Keratinocyte (primary cell): Measurements from ENCODE around the gene SMARCD1. TPM values are rescaled to one million over a fixed set of nuclear protein-coding genes. Genes with fewer than 3 reads are reported as not detected.

Experiments
- DNase-seq: peaks from one replicate; pipeline ENCODE4 v3.0.0-alpha.2; 2011; ENCODE audit warnings: low read depth, missing footprints, low spot score
- FAIRE-seq: peaks from 2 replicates; lab custom pipeline; 2011; peaks lifted over from hg19 to GRCh38; lab: Jason Lieb, UNC
- H2AFZ ChIP-seq: 2 replicates; pipeline ENCODE4 v1.6.0; 2012; ENCODE audit warnings: low read length, control low read depth, inconsistent platforms; ENCODE audit not compliant: control insufficient read depth
- H3K27ac ChIP-seq: 2 replicates; pipeline ENCODE4 v1.5.1; 2011; ENCODE audit warnings: low read length; ENCODE audit not compliant: control insufficient read depth, insufficient read depth
- H3K27me3 ChIP-seq: 3 replicates; pipeline ENCODE4 v1.6.0; 2011; ENCODE audit warnings: low read length; ENCODE audit not compliant: control insufficient read depth, insufficient read depth; ENCODE audit errors: extremely low read depth
- H3K36me3 ChIP-seq, 2 experiments: 2 replicates in 1 of 2; 3 replicates in 1 of 2; pipeline ENCODE4 v1.5.1; 2011; ENCODE audit warnings: low read length in 2 of 2, mild to moderate bottlenecking in 1 of 2; ENCODE audit not compliant: control insufficient read depth in 2 of 2, insufficient read depth in 2 of 2; ENCODE audit errors: extremely low read depth in 1 of 2
- H3K4me1 ChIP-seq: 3 replicates; pipeline ENCODE4 v1.5.1; 2011; ENCODE audit warnings: low read length; ENCODE audit not compliant: control insufficient read depth, insufficient read depth; ENCODE audit errors: extremely low read depth
- H3K4me2 ChIP-seq: 3 replicates; pipeline ENCODE4 v1.6.0; 2011; ENCODE audit warnings: low read depth, low read length; ENCODE audit not compliant: control insufficient read depth, insufficient read depth; ENCODE audit errors: extremely low read depth
- H3K4me3 ChIP-seq, 3 experiments: fragments of 200-600 bp in 1 of 3; sonication (generic) in 1 of 3; 2 replicates in 2 of 3; 3 replicates in 1 of 3; pipeline ENCODE4 v1.5.1; 2011 to 2016; ENCODE audit warnings: low read length in 3 of 3, mild to moderate bottlenecking in 3 of 3, control low read depth in 2 of 3, inconsistent platforms in 1 of 3, low read depth in 1 of 3, mixed read lengths in 1 of 3, mixed run types in 1 of 3, moderate library complexity in 1 of 3; ENCODE audit not compliant: control insufficient read depth in 2 of 3, insufficient read depth in 2 of 3; ENCODE audit errors: extremely low read depth in 1 of 3
- H3K79me2 ChIP-seq: 2 replicates; pipeline ENCODE4 v1.6.0; 2012; ENCODE audit warnings: low read length; ENCODE audit not compliant: control insufficient read depth, insufficient read depth
- H3K9ac ChIP-seq: 3 replicates; pipeline ENCODE4 v1.6.0; 2011; ENCODE audit warnings: low read length; ENCODE audit not compliant: control insufficient read depth, insufficient read depth; ENCODE audit errors: extremely low read depth
- H3K9me1 ChIP-seq: 3 replicates; pipeline ENCODE4 v1.6.0; 2011; ENCODE audit warnings: low read length; ENCODE audit not compliant: control insufficient read depth, insufficient read depth; ENCODE audit errors: extremely low read depth
- H3K9me3 ChIP-seq: 2 replicates; pipeline ENCODE4 v1.5.1; 2012; ENCODE audit warnings: low read depth, low read length; ENCODE audit not compliant: control insufficient read depth
- H4K20me1 ChIP-seq: 3 replicates; pipeline ENCODE4 v1.6.0; 2011; ENCODE audit warnings: low read length; ENCODE audit not compliant: control insufficient read depth, insufficient read depth; ENCODE audit errors: extremely low read depth
- CTCF ChIP-seq, 3 experiments: IDR thresholded peaks in 1 of 3; conservative IDR thresholded peaks in 1 of 3; optimal IDR thresholded peaks in 1 of 3; 2 replicates in 2 of 3; 3 replicates in 1 of 3; pipeline versions ENCODE3 to v1.5.1; 2011; ENCODE audit warnings: low read length in 3 of 3, mild to moderate bottlenecking in 3 of 3, moderate library complexity in 2 of 3, control low read depth in 1 of 3, inconsistent platforms in 1 of 3; ENCODE audit not compliant: insufficient read depth in 2 of 3; ENCODE audit errors: extremely low read depth in 1 of 3
- EZH2 ChIP-seq: IDR thresholded peaks from one replicate; pipeline ENCODE4 v1.6.1; 2012; ENCODE audit warnings: inconsistent platforms, mild to moderate bottlenecking, low read length, moderate library complexity
- dilution Hi-C: fragments of 300-500 bp; cut with MboI; formaldehyde crosslinking; loops from one replicate; pipeline ENCODE4 v1.7.0; 2020; ENCODE audit warnings: low sequenced_read_pairs; ENCODE audit not compliant: extremely low pct_ligation_motif_present
- polyA plus RNA-seq, 5 experiments: library from polyadenylated mRNA; depleted of rRNA in 3 of 5; stranded (reverse) in 3 of 5; stranded (forward) in 1 of 5; unstranded in 1 of 5; fragments of >200 nt; gene quantifications; 1 replicate in 1 of 5; 2 replicates in 3 of 5; 3 replicates in 1 of 5; pipeline versions ENCODE4 v1.2.1 to v1.2.3, GENCODE V29; 2011 to 2012; ENCODE audit warnings: missing spikeins in 2 of 5, low read depth in 1 of 5, low replicate concordance in 1 of 5

SMARCD1 gene
- polyA plus RNA-seq, 1 donor (not counting 4 experiments of a cell fraction or from before 2014, with no cell fraction given) = 56.6 TPM

- no peaks in the 10 kb centered on the region for H3K9me3 ChIP-seq
- no peaks in the 10 kb centered on the region for H3K79me2 ChIP-seq
- dilution Hi-C loops = loop anchor here (10.0 to 25.0 kb wide), 2 partner anchors 58 to 201 kb away; no protein-coding TSS in a partner anchor
These were observed 22.2 kb upstream of the SMARCD1 start for GRCh38 chr12:50062728-50063460.

GRCh38 chr12:50065726-50066310 lies 19.3 kb upstream of the SMARCD1 start:
- Histone ChIP-seq H3K4me3 (no peak overlapping the region), H3K4me1 (peaks cover 11% of the 10 kb centered on the region), H2AFZ (no peak overlapping the region), H3K27me3 (no peaks in the 10 kb centered on the region), H3K9me3 (no peaks in the 10 kb centered on the region), H3K27ac (no peak overlapping the region), H3K9me1 (no peaks in the 10 kb centered on the region), H3K79me2 (no peaks in the 10 kb centered on the region), H3K36me3 (peaks cover 0 to 1% of the 10 kb centered on the region in 2 experiments), H3K4me2 (no peak overlapping the region), H3K9ac (no peak overlapping the region), H4K20me1 (no peaks in the 10 kb centered on the region)
- dilution Hi-C loops = loop anchor here (10.0 to 25.0 kb wide), 2 partner anchors 61 to 204 kb away; no protein-coding TSS in a partner anchor
- FAIRE-seq (no peak), DNase-seq (no peak)
- no peak for TF ChIP-seq CTCF (optimal IDR thresholded peaks at IDR 0.05 in 1 of 3, IDR thresholded peaks at IDR 0.05 in 1 of 3, conservative IDR thresholded peaks at IDR 0.05 in 1 of 3; ENCODE audit: extremely low read depth in 1 of 3, insufficient read depth in 2 of 3, low read length in 3 of 3)
- no peak for TF ChIP-seq EZH2

More at GRCh38 chr12:50062728-50063460, 22.2 kb upstream of the SMARCD1 start:
- H3K4me1 ChIP-seq = peaks cover 8% of the 10 kb centered on the region
- no peak overlapping the region for H3K27ac ChIP-seq
- H3K36me3 ChIP-seq = peaks cover 0 to 1% of the 10 kb centered on the region in 2 experiments
- FAIRE-seq (no peak), DNase-seq (no peak)
- no peaks in the 10 kb centered on the region for H3K27me3 ChIP-seq
- no peaks in the 10 kb centered on the region for H4K20me1 ChIP-seq
- H3K9ac ChIP-seq = no peak overlapping the region
- H3K9me1 ChIP-seq = no peaks in the 10 kb centered on the region
- no peak overlapping the region for H2AFZ ChIP-seq
- no peak overlapping the region for H3K4me2 ChIP-seq
- no peak overlapping the region for H3K4me3 ChIP-seq
- TF ChIP-seq CTCF (optimal IDR thresholded peaks at IDR 0.05 in 1 of 3, IDR thresholded peaks at IDR 0.05 in 1 of 3, conservative IDR thresholded peaks at IDR 0.05 in 1 of 3; ENCODE audit: extremely low read depth in 1 of 3, insufficient read depth in 2 of 3, low read length in 3 of 3) = no peak
- no peak for TF ChIP-seq EZH2
